K562 (cell line): Measurements from ENCODE around the gene FLCN. TPM values are rescaled to one million over a fixed set of nuclear protein-coding genes. Genes with fewer than 3 reads are reported as not detected.
A peak's percentile ranks its signal among the peaks of the same experiment; 100 is the strongest.

Source experiments
- ADNP ChIP-seq: fragments of 200-800 bp; sonication (Bioruptor generic); IDR thresholded peaks from 2 replicates; pipeline ENCODE4 v1.6.1; 2016; ENCODE audit warnings: missing genetic modification characterization, missing compliant biosample characterization
- BHLHE40 ChIP-seq: IDR thresholded peaks from 2 replicates; pipeline ENCODE4 v1.6.1; 2011; ENCODE audit warnings: low read length, improper control_type of control experiment
- CBX8 ChIP-seq: fragments of 200-600 bp; sonication (generic); IDR thresholded peaks from 2 replicates; pipeline ENCODE4 v1.6.1; 2012; ENCODE audit warnings: borderline replicate concordance, mixed run types, low read depth, mild to moderate bottlenecking, moderate library complexity, mixed read lengths, low read length, control low read depth, inconsistent platforms; ENCODE audit not compliant: poor library complexity, severe bottlenecking; ENCODE audit errors: extremely low read depth
- ELF4 ChIP-seq: fragments of 450-650 bp; formaldehyde crosslinking; IDR thresholded peaks from 2 replicates; pipeline ENCODE4 v1.4.0; 2022; ENCODE audit warnings: missing genetic modification characterization
- LCOR ChIP-seq: sonication (generic); formaldehyde crosslinking; IDR thresholded peaks from 2 replicates; pipeline ENCODE4 v1.8.0; 2022; ENCODE audit warnings: mild to moderate bottlenecking, missing genetic modification reagents
- NCOA2 ChIP-seq, 2 experiments: fragments of 450-650 bp; IDR thresholded peaks; 2 replicates each; pipeline ENCODE4 v1.6.1; 2018; ENCODE audit warnings: mild to moderate bottlenecking in 2 of 2, moderate library complexity in 1 of 2; ENCODE audit not compliant: partially characterized antibody in 2 of 2
- RBM15 ChIP-seq: fragments of 200-400 bp; formaldehyde crosslinking; IDR thresholded peaks from 2 replicates; pipeline ENCODE4 v1.6.1; 2018; ENCODE audit warnings: mild to moderate bottlenecking, low read length, moderate library complexity; ENCODE audit not compliant: insufficient read depth
- TEAD4 ChIP-seq, 2 experiments: sonication (generic) in 1 of 2; formaldehyde crosslinking in 1 of 2; IDR thresholded peaks; 2 replicates each; pipeline versions ENCODE4 v1.6.1 to v1.8.0; 2012 to 2022; ENCODE audit warnings: borderline replicate concordance in 1 of 2, inconsistent platforms in 1 of 2, low read length in 1 of 2, mild to moderate bottlenecking in 1 of 2, missing genetic modification reagents in 1 of 2
- ZBTB8A ChIP-seq: fragments of 450-650 bp; IDR thresholded peaks from 2 replicates; pipeline ENCODE4 v1.6.1; 2018; ENCODE audit warnings: mild to moderate bottlenecking, moderate library complexity; ENCODE audit not compliant: partially characterized antibody
- ZNF121 ChIP-seq: sonication (generic); formaldehyde crosslinking; conservative IDR thresholded peaks from 2 replicates; pipeline ENCODE4 v1.8.0; 2022; ENCODE audit warnings: missing genetic modification reagents
- ZNF140 ChIP-seq: fragments of 250-450 bp; sonication (Bioruptor Pico); IDR thresholded peaks from 2 replicates; pipeline ENCODE4 v1.8.0; 2021; ENCODE audit warnings: moderate library complexity, mild to moderate bottlenecking, inconsistent platforms
- ZNF507 ChIP-seq: conservative IDR thresholded peaks from 2 replicates; pipeline ENCODE4 v1.6.1; 2017; ENCODE audit warnings: missing genetic modification characterization, missing compliant biosample characterization
- ZNF77 ChIP-seq: fragments of 250-450 bp; sonication (Bioruptor Pico); IDR thresholded peaks from 2 replicates; pipeline ENCODE4 v1.5.0; 2020
- polyA plus RNA-seq, 8 experiments: library from polyadenylated mRNA; depleted of rRNA in 4 of 8; stranded (reverse) in 5 of 8; unstranded in 3 of 8; fragments of >200 nt; fragmentation: Nextera tagmentation in 2 of 8; fragmentation: Illumina TruSeq in 1 of 8; extraction: Ambion mirVana in 2 of 8; extraction: Trizol in 1 of 8; gene quantifications; 2 replicates each; pipeline versions ENCODE4 v1.2.1 to v1.2.3, GENCODE V29; 2011 to 2014; ENCODE audit warnings: inconsistent platforms in 1 of 8, missing spikeins in 1 of 8
- total RNA-seq, 7 experiments: library from RNA; depleted of rRNA in 6 of 7; stranded (reverse); fragments of >200 nt in 6 of 7; fragmentation: Illumina TruSeq in 2 of 7; extraction: Trizol in 2 of 7; gene quantifications; 2 replicates each; pipeline versions ENCODE4 v1.2.1 to v1.2.3, GENCODE V29; 2011 to 2021; ENCODE audit warnings: low replicate concordance in 1 of 7
- TF ChIP-seq, protein P1 (sequence below): fragments of 250-450 bp; sonication (Bioruptor Pico); IDR thresholded peaks from 2 replicates; pipeline ENCODE4 v1.4.0; 2020; ENCODE audit warnings: mild to moderate bottlenecking
- TF ChIP-seq, protein P2 (sequence below): fragments of 450-650 bp; conservative IDR thresholded peaks from 2 replicates; pipeline ENCODE4 v1.6.1; 2016; ENCODE audit warnings: missing genetic modification characterization, low read depth, mild to moderate bottlenecking, control low read depth, missing compliant biosample characterization
- TF ChIP-seq, protein P3 (sequence below), 2 experiments: fragments of 200-800 bp in 1 of 2; sonication (Bioruptor generic) in 1 of 2; sonication (generic) in 1 of 2; formaldehyde crosslinking in 1 of 2; IDR thresholded peaks in 1 of 2; conservative IDR thresholded peaks in 1 of 2; 2 replicates each; pipeline versions ENCODE4 v1.5.0 to v1.6.1; 2016 to 2020; ENCODE audit warnings: missing compliant biosample characterization in 1 of 2, missing genetic modification characterization in 1 of 2, missing genetic modification reagents in 1 of 2
- TF ChIP-seq, protein P4 (sequence below): fragments of 200-800 bp; sonication (Bioruptor generic); IDR thresholded peaks from 2 replicates; pipeline ENCODE4 v1.6.1; 2017; ENCODE audit warnings: missing genetic modification characterization, missing compliant biosample characterization
- TF ChIP-seq, protein P5 (sequence below): fragments of 250-450 bp; sonication (Bioruptor Pico); IDR thresholded peaks from 2 replicates; pipeline ENCODE4 v1.8.0; 2022; ENCODE audit warnings: inconsistent platforms, mild to moderate bottlenecking, moderate library complexity, borderline replicate concordance

FLCN gene
- total and polyA plus RNA-seq, 9 of the 15 experiments (the other 6 are each of a cell fraction or from before 2014, with no cell fraction given): 1.6 to 33.5 (median 10.9) TPM

DNA sequence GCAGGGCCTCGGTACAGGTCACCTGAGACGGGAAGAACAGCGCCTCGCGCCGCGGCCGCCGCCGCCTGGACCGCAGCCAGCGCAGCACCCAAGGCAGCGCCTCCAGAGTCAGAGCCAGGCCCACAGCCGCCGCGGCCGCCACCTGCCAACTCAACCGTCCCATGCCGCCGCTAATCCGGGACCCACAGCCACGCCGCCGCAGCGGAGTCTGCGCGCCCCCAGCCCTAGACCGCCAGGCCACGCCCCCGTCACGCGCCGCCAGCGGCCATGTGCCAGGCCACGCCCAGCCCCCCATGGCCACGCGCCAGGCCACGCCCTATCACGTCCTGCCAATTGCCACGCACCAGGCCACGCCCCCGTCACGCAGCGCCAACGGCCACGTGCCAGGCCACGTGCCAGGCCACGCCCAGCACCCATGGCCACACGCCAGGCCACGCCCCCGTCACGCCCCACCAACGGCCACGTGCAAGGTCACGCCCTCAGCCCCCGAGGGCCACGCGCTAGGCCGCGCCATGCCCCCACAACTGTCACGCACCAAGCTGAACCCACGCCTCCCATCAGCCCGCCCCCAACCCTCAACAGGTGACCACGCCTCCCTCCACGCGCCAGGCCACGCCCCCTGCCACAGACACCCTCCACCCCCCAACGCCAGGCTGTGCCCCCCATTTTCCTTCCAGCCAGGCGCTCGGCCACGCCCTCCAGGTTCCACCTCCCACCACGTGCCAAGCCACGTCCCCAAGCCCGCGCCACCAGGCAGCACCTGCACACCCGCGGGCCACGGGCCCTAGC, 30.6 kb downstream of the FLCN start, which contains the start of gene PLD6 (continued):
- TF ChIP-seq, protein P1, sequence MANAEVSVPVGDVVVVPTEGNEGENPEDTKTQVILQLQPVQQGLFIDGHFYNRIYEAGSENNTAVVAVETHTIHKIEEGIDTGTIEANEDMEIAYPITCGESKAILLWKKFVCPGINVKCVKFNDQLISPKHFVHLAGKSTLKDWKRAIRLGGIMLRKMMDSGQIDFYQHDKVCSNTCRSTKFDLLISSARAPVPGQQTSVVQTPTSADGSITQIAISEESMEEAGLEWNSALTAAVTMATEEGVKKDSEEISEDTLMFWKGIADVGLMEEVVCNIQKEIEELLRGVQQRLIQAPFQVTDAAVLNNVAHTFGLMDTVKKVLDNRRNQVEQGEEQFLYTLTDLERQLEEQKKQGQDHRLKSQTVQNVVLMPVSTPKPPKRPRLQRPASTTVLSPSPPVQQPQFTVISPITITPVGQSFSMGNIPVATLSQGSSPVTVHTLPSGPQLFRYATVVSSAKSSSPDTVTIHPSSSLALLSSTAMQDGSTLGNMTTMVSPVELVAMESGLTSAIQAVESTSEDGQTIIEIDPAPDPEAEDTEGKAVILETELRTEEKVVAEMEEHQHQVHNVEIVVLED (CRISPR knock-in tag): peak; percentile 91
- TF ChIP-seq, protein P2, sequence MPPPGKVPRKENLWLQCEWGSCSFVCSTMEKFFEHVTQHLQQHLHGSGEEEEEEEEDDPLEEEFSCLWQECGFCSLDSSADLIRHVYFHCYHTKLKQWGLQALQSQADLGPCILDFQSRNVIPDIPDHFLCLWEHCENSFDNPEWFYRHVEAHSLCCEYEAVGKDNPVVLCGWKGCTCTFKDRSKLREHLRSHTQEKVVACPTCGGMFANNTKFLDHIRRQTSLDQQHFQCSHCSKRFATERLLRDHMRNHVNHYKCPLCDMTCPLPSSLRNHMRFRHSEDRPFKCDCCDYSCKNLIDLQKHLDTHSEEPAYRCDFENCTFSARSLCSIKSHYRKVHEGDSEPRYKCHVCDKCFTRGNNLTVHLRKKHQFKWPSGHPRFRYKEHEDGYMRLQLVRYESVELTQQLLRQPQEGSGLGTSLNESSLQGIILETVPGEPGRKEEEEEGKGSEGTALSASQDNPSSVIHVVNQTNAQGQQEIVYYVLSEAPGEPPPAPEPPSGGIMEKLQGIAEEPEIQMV (tag): no peak
- no peak for TF ChIP-seq TEAD4 (IDR thresholded peaks at IDR 0.05; ENCODE audit: low read length)
- peak; percentile 96; the same call in 1 of the 2 replicates for TF ChIP-seq TEAD4 (CRISPR knock-in tag; IDR thresholded peaks at IDR 0.05; ENCODE audit: borderline replicate concordance)
- TF ChIP-seq, protein P3, sequence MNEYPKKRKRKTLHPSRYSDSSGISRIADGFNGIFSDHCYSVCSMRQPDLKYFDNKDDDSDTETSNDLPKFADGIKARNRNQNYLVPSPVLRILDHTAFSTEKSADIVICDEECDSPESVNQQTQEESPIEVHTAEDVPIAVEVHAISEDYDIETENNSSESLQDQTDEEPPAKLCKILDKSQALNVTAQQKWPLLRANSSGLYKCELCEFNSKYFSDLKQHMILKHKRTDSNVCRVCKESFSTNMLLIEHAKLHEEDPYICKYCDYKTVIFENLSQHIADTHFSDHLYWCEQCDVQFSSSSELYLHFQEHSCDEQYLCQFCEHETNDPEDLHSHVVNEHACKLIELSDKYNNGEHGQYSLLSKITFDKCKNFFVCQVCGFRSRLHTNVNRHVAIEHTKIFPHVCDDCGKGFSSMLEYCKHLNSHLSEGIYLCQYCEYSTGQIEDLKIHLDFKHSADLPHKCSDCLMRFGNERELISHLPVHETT (CRISPR knock-in tag; conservative IDR thresholded peaks at IDR 0.05 in 1 of 2, IDR thresholded peaks at IDR 0.05 in 1 of 2): no peak
- no peak for TF ChIP-seq ADNP (tag)
- TF ChIP-seq NCOA2 (IDR thresholded peaks at IDR 0.05; ENCODE audit: partially characterized antibody in 2 of 2): no peak
- TF ChIP-seq ZNF121 (CRISPR knock-in tag): no peak
- TF ChIP-seq ZNF140 (CRISPR knock-in tag): no peak
- TF ChIP-seq, protein P4, sequence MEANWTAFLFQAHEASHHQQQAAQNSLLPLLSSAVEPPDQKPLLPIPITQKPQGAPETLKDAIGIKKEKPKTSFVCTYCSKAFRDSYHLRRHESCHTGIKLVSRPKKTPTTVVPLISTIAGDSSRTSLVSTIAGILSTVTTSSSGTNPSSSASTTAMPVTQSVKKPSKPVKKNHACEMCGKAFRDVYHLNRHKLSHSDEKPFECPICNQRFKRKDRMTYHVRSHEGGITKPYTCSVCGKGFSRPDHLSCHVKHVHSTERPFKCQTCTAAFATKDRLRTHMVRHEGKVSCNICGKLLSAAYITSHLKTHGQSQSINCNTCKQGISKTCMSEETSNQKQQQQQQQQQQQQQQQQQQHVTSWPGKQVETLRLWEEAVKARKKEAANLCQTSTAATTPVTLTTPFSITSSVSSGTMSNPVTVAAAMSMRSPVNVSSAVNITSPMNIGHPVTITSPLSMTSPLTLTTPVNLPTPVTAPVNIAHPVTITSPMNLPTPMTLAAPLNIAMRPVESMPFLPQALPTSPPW (CRISPR knock-in tag): peak; percentile 35
- TF ChIP-seq BHLHE40: peak; percentile 99
- no peak for TF ChIP-seq ZNF507 (tag)
- no peak for TF ChIP-seq LCOR (CRISPR knock-in tag)
- no peak for TF ChIP-seq RBM15
- TF ChIP-seq CBX8: no peak
- no peak for TF ChIP-seq ZNF77 (CRISPR knock-in tag)
- TF ChIP-seq, protein P5, sequence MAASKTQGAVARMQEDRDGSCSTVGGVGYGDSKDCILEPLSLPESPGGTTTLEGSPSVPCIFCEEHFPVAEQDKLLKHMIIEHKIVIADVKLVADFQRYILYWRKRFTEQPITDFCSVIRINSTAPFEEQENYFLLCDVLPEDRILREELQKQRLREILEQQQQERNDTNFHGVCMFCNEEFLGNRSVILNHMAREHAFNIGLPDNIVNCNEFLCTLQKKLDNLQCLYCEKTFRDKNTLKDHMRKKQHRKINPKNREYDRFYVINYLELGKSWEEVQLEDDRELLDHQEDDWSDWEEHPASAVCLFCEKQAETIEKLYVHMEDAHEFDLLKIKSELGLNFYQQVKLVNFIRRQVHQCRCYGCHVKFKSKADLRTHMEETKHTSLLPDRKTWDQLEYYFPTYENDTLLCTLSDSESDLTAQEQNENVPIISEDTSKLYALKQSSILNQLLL (CRISPR knock-in tag): no peak
- TF ChIP-seq ZBTB8A: no peak
- TF ChIP-seq ELF4: no peak
